Neuronal stem cell (in vitro differentiated cells): ENCODE data around the gene CSF1R.

Experiments used
- DNase-seq: peaks from one replicate; pipeline ENCODE4 v3.0.0-alpha.2; 2013; ENCODE audit warnings: low spot score
- H2AFZ ChIP-seq: one replicate; pipeline ENCODE4 v1.6.1; 2013; ENCODE audit warnings: mild to moderate bottlenecking, low read length, inconsistent platforms
- H2AK5ac ChIP-seq: 2 replicates; pipeline ENCODE4 v1.6.1; 2013; ENCODE audit warnings: low read depth, mild to moderate bottlenecking, inconsistent platforms, low read length, moderate library complexity, mixed read lengths
- H2BK120ac ChIP-seq: 2 replicates; pipeline ENCODE4 v1.6.1; 2013; ENCODE audit warnings: low read depth, mild to moderate bottlenecking, inconsistent platforms, low read length, moderate library complexity, mixed read lengths
- H2BK12ac ChIP-seq: one replicate; pipeline ENCODE4 v1.6.1; 2013; ENCODE audit warnings: low read length, inconsistent platforms
- H2BK15ac ChIP-seq: 2 replicates; pipeline ENCODE4 v1.6.1; 2013; ENCODE audit warnings: mild to moderate bottlenecking, low read length, inconsistent platforms, mixed read lengths
- H2BK5ac ChIP-seq: one replicate; pipeline ENCODE4 v1.6.1; 2013; ENCODE audit warnings: inconsistent platforms, mild to moderate bottlenecking, low read length, moderate library complexity
- H3K14ac ChIP-seq: one replicate; pipeline ENCODE4 v1.6.1; 2013; ENCODE audit warnings: low read length, inconsistent platforms
- H3K18ac ChIP-seq: 2 replicates; pipeline ENCODE4 v1.6.1; 2013; ENCODE audit warnings: low read length, inconsistent platforms
- H3K23ac ChIP-seq: 2 replicates; pipeline ENCODE4 v1.6.1; 2013; ENCODE audit warnings: low read depth, mild to moderate bottlenecking, mixed read lengths, low read length, inconsistent platforms; ENCODE audit not compliant: poor library complexity
- H3K27ac ChIP-seq: replicated peaks from 3 replicates; pipeline ENCODE4 v1.5.1; 2013; ENCODE audit warnings: low read length, inconsistent platforms
- H3K27me3 ChIP-seq, 3 experiments: 2 replicates each; pipeline ENCODE4 v1.6.1; 2013; ENCODE audit warnings: low read length in 3 of 3, mild to moderate bottlenecking in 2 of 3, inconsistent platforms in 1 of 3, low read depth in 1 of 3, mixed read lengths in 1 of 3, moderate library complexity in 1 of 3; ENCODE audit not compliant: control insufficient read depth in 3 of 3, insufficient read depth in 3 of 3
- H3K36me3 ChIP-seq, 2 donors: replicated peaks in 1 of 2; 2 replicates each; pipeline ENCODE4 v1.6.1; 2013; ENCODE audit warnings: low read length in 2 of 2; ENCODE audit not compliant: control insufficient read depth in 2 of 2, insufficient read depth in 2 of 2
- H3K4ac ChIP-seq: 2 replicates; pipeline ENCODE4 v1.6.1; 2013; ENCODE audit warnings: inconsistent platforms, mild to moderate bottlenecking, low read length, moderate library complexity
- H3K4me1 ChIP-seq, 2 donors: 1 replicate in 1 of 2; 2 replicates in 1 of 2; pipeline ENCODE4 v1.6.1; 2013; ENCODE audit warnings: low read length in 2 of 2, low read depth in 1 of 2; ENCODE audit not compliant: control insufficient read depth in 2 of 2, insufficient read depth in 1 of 2
- H3K4me2 ChIP-seq: one replicate; pipeline ENCODE4 v1.6.1; 2013; ENCODE audit warnings: mild to moderate bottlenecking, low read length, inconsistent platforms; ENCODE audit not compliant: insufficient read depth, poor library complexity, severe bottlenecking
- H3K4me3 ChIP-seq, 2 donors: 2 replicates each; pipeline ENCODE4 v1.5.1; 2013; ENCODE audit warnings: low read length in 2 of 2, mild to moderate bottlenecking in 2 of 2, inconsistent platforms in 1 of 2, moderate library complexity in 1 of 2
- H3K79me1 ChIP-seq: one replicate; pipeline ENCODE4 v1.6.1; 2013; ENCODE audit warnings: low read depth, mild to moderate bottlenecking, inconsistent platforms, low read length, moderate library complexity
- H3K9ac ChIP-seq: one replicate; pipeline ENCODE4 v1.6.1; 2013; ENCODE audit warnings: mild to moderate bottlenecking, low read depth, low read length, inconsistent platforms; ENCODE audit not compliant: poor library complexity
- H3K9me3 ChIP-seq, 2 donors: replicated peaks in 1 of 2; 2 replicates each; pipeline versions ENCODE3 to v1.6.1; 2013; ENCODE audit warnings: low read length in 2 of 2, mild to moderate bottlenecking in 2 of 2, inconsistent platforms in 1 of 2, low read depth in 1 of 2, mixed read lengths in 1 of 2, moderate library complexity in 1 of 2; ENCODE audit not compliant: control insufficient read depth in 2 of 2, insufficient read depth in 1 of 2
- H4K8ac ChIP-seq: one replicate; pipeline ENCODE4 v1.6.1; 2013; ENCODE audit warnings: low read depth, mild to moderate bottlenecking, inconsistent platforms, low read length, moderate library complexity
- H4K91ac ChIP-seq: one replicate; pipeline ENCODE4 v1.6.1; 2013; ENCODE audit warnings: low read length, low read depth, mild to moderate bottlenecking, inconsistent platforms; ENCODE audit not compliant: poor library complexity
- WGBS, 2 donors: extraction: QIAGEN DNeasy Blood & Tissue Kit; methylation state at CpG; one replicate each; pipeline ENCODE4 v1.1.7; 2013; ENCODE audit warnings: missing lambda C conversion rate in 2 of 2, mixed read lengths in 1 of 2; ENCODE audit not compliant: insufficient read length in 2 of 2, insufficient replicate concordance in 1 of 2; ENCODE audit errors: extremely low coverage in 2 of 2; 5-methylcytosine and 5-hydroxymethylcytosine counted together

The CSF1R gene

DNA sequence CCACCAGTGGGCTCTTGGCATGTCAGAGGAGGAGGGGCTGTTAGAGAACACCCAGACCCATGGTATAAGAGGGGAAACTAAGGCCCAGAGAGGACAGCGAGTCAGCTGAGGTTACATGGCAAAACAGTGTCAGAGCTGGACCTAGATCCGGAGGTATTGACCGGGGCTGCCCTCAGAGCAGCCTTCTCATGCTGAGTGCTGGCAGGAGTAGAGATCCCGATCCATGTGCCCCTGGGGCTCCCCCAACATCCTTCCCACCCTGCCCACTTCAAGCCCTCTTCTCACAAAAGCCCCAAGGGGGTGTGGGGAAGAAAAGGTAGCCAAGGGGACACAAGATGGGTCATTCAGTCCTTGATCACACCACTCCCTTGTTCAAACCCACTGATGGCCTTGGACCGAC is 19.9 kb downstream of the CSF1R start:
- Histone ChIP-seq H3K27ac (no peak overlapping the region), H2BK15ac (no peak overlapping the region)

DNA sequence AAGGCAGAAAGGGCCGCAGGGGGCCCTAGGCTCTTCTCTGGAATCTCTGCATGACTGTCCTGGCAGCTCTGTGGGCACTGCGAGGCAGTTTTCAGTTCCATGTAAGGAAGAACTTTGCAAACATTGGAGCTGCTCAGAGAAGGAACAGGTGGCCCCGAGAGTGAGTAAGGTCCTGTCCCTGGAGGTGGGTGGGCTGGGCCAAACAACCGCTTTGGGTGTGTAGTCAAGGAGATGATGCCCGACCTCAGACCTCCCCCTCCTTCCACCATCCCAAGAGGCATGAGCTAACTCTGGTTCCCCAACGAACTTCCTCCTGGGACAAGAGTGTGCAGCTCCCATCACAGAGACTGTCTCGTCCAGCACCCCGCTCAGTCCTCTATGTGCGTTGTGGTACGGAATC is 20.5 kb downstream of the CSF1R start:
- Histone ChIP-seq H2AFZ (peak overlapping the region; percentile 66), H2BK5ac (no peak overlapping the region), H2BK15ac (no peak overlapping the region), H3K79me1 (no peaks in the 10 kb centered on the region), H3K4me3 (no peak overlapping the region), H3K27ac (no peak overlapping the region), H3K27me3 (peaks cover 0 to 42% (median 0%) of the 10 kb centered on the region in 3 experiments), H3K23ac (no peak overlapping the region), H3K4me2 (no peak overlapping the region), H3K18ac (no peak overlapping the region), H2BK120ac (no peak overlapping the region), H3K4ac (no peak overlapping the region), H3K36me3 (no peaks in the 10 kb centered on the region), H3K14ac (no peak overlapping the region), H4K91ac (no peak overlapping the region), H2BK12ac (no peak overlapping the region), H3K4me1 (peaks cover 0 to 13% of the 10 kb centered on the region in 2 donors), H3K9me3 (no peaks in the 10 kb centered on the region), H4K8ac (no peak overlapping the region), H3K9ac (no peak overlapping the region), H2AK5ac (peak overlapping the region; percentile 87)
- no peak for DNase-seq
- no CpG with 5 or more reads among the region's 10 CpGs for whole genome bisulfite sequencing, 2 donors

More for the DNA sequence above, 19.9 kb downstream of the CSF1R start:
- Histone ChIP-seq H2BK5ac (no peak overlapping the region), H3K4me3 (no peak overlapping the region), H3K18ac (no peak overlapping the region), H3K27me3 (peaks cover 0 to 47% (median 0%) of the 10 kb centered on the region in 3 experiments), H3K4ac (no peak overlapping the region), H2BK12ac (no peak overlapping the region), H2AFZ (no peak overlapping the region), H3K4me2 (no peak overlapping the region), H3K9ac (no peak overlapping the region), H3K23ac (no peak overlapping the region), H3K9me3 (no peaks in the 10 kb centered on the region), H3K79me1 (no peaks in the 10 kb centered on the region), H2BK120ac (no peak overlapping the region), H3K4me1 (peaks cover 0 to 13% of the 10 kb centered on the region in 2 donors), H4K8ac (no peak overlapping the region), H4K91ac (no peak overlapping the region), H2AK5ac (no peak overlapping the region), H3K36me3 (no peaks in the 10 kb centered on the region), H3K14ac (no peak overlapping the region)
- no CpG with 5 or more reads among the region's 5 CpGs for WGBS, 2 donors
- DNase-seq = no peak

DNA sequence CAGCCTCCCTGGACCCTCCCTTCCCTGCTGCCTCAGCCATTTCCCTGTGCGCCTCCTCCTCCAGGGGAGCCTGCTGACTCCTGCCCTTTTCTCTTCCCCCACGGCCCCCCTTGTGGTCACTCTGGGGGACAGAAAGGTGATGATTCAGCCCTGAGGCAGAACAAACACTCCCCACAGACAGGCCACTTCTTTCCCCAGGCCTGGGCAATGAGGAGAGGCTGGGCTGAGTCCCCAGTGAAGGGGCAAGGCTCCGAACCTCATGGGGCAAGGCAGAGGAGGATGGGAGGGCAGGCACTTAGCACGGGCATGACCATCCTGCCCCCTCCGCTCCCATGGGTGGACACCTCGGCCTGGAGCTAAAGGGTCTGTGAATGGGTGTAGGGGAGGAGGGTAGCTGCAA is 21.0 kb downstream of the CSF1R start:
- Histone ChIP-seq H2BK120ac (no peak overlapping the region), H3K9me3 (no peaks in the 10 kb centered on the region), H3K23ac (no peak overlapping the region), H3K79me1 (no peaks in the 10 kb centered on the region), H2BK15ac (peak overlapping the region; percentile 6), H4K91ac (no peak overlapping the region), H3K14ac (no peak overlapping the region), H3K9ac (no peak overlapping the region), H3K27ac (no peak overlapping the region), H3K18ac (peak overlapping the region; percentile 15), H3K4ac (no peak overlapping the region), H4K8ac (no peak overlapping the region), H3K36me3 (no peaks in the 10 kb centered on the region), H3K4me2 (no peak overlapping the region), H2AFZ (peak overlapping the region; percentile 66), H3K4me1 (peaks cover 0 to 13% of the 10 kb centered on the region in 2 donors), H2AK5ac (peak overlapping the region; percentile 87), H3K4me3 (no peak overlapping the region), H2BK5ac (no peak overlapping the region), H3K27me3 (peaks cover 0 to 40% (median 0%) of the 10 kb centered on the region in 3 experiments), H2BK12ac (no peak overlapping the region)
- DNase-seq = no peak
- no CpG with 5 or more reads among the region's 6 CpGs for WGBS, 2 donors

DNA sequence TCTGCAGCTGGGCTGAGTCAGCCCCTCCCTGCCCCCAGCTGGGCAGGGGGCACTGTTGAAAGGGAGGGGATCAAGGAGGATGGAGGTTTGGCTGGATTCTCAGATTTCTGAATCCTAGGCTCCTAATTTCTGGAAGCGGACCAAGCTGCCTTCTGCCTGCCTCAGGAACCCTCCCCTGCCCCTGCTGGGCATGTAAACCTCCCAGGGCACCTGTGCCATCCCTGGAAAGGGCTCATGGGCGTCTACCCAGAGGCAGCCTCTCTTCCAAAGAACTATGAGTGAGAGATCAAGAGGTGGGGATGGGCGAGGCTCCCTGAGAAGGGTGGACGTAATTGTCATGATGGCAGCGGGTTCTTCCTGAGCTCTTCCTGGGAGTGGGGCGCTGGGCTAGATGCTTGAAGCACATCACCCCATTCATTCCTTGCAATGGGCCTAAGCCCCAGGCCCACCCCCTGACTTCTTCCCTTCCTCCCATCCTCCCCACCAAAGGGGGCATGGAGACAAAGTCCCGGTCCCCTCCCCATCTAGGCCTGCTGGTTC is 21.6 kb downstream of the CSF1R start:
- no peaks in the 10 kb centered on the region for H3K36me3 ChIP-seq
- H3K9ac ChIP-seq = no peak overlapping the region
- H3K18ac ChIP-seq = peak overlapping the region; percentile 56
- no peak for DNase-seq
- no peak overlapping the region for H4K8ac ChIP-seq
- H4K91ac ChIP-seq = no peak overlapping the region
- H3K4ac ChIP-seq = no peak overlapping the region
- no peaks in the 10 kb centered on the region for H3K79me1 ChIP-seq
- H2AFZ ChIP-seq = no peak overlapping the region
- H3K9me3 ChIP-seq = no peaks in the 10 kb centered on the region
- no peak overlapping the region for H3K4me2 ChIP-seq
- H3K4me3 ChIP-seq = no peak overlapping the region
- H3K27ac ChIP-seq = no peak overlapping the region
- no peak overlapping the region for H2BK5ac ChIP-seq
- peak overlapping the region; percentile 4 for H2BK120ac ChIP-seq
- H2BK15ac ChIP-seq = peak overlapping the region; percentile 6
- no peak overlapping the region for H3K14ac ChIP-seq
- peaks cover 0 to 13% of the 10 kb centered on the region in 2 donors for H3K4me1 ChIP-seq
- peaks cover 0 to 36% (median 0%) of the 10 kb centered on the region in 3 experiments for H3K27me3 ChIP-seq
- no peak overlapping the region for H3K23ac ChIP-seq
- H2AK5ac ChIP-seq = no peak overlapping the region
- no CpG with 5 or more reads among the region's 7 CpGs for WGBS, 2 donors
- no peak overlapping the region for H2BK12ac ChIP-seq
